Hepatocyte (in vitro differentiated cells): ENCODE measurements around the gene TLR4. TPM values are rescaled to one million over a fixed set of nuclear protein-coding genes. Genes with fewer than 3 reads are reported as not detected.

Experiments
- DNase-seq: peaks from one replicate; pipeline ENCODE4 v3.0.0-alpha.2; 2016; ENCODE audit warnings: low spot score
- H2AFZ ChIP-seq: fragments of 200-600 bp; sonication (generic); 2 replicates; pipeline ENCODE4 v1.6.0; 2016; ENCODE audit warnings: antibody characterized with exemption, mild to moderate bottlenecking
- H3K27ac ChIP-seq: fragments of 200-600 bp; sonication (generic); 2 replicates; pipeline ENCODE4 v1.5.1; 2016; ENCODE audit warnings: mild to moderate bottlenecking
- H3K27me3 ChIP-seq: fragments of 200-600 bp; sonication (generic); 2 replicates; pipeline ENCODE4 v1.6.1; 2016
- H3K36me3 ChIP-seq: fragments of 200-600 bp; sonication (generic); replicated peaks from 2 replicates; pipeline ENCODE4 v1.5.1; 2016; ENCODE audit warnings: low read depth; ENCODE audit not compliant: insufficient read depth
- H3K4me1 ChIP-seq: fragments of 200-600 bp; sonication (generic); 2 replicates; pipeline ENCODE4 v1.5.1; 2016; ENCODE audit warnings: mild to moderate bottlenecking, moderate library complexity; ENCODE audit not compliant: insufficient read depth
- H3K4me2 ChIP-seq: fragments of 200-600 bp; sonication (generic); 2 replicates; pipeline ENCODE4 v1.6.0; 2016
- H3K4me3 ChIP-seq: fragments of 200-600 bp; sonication (generic); 2 replicates; pipeline ENCODE4 v1.5.1; 2016; ENCODE audit warnings: mild to moderate bottlenecking
- H3K79me2 ChIP-seq: fragments of 200-600 bp; sonication (generic); 2 replicates; pipeline ENCODE4 v1.6.0; 2017; ENCODE audit warnings: mild to moderate bottlenecking
- H3K9me2 ChIP-seq: fragments of 200-600 bp; sonication (generic); replicated peaks from 2 replicates; pipeline ENCODE4 v1.6.0; 2017; ENCODE audit warnings: mild to moderate bottlenecking; ENCODE audit not compliant: insufficient read depth
- H3K9me3 ChIP-seq: fragments of 200-600 bp; sonication (generic); 2 replicates; pipeline ENCODE4 v1.5.1; 2016; ENCODE audit warnings: low read depth, mild to moderate bottlenecking
- H4K20me1 ChIP-seq: fragments of 200-600 bp; sonication (generic); 2 replicates; pipeline ENCODE4 v1.6.0; 2016; ENCODE audit warnings: mild to moderate bottlenecking; ENCODE audit not compliant: insufficient read depth, poor library complexity, severe bottlenecking
- CTCF ChIP-seq: fragments of 200-600 bp; sonication (generic); IDR thresholded peaks from 2 replicates; pipeline ENCODE4 v1.5.1; 2016; ENCODE audit warnings: antibody characterized with exemption, mild to moderate bottlenecking; ENCODE audit not compliant: poor library complexity
- EZH2 ChIP-seq: fragments of 200-600 bp; sonication (generic); IDR thresholded peaks from 2 replicates; pipeline ENCODE4 v1.6.1; 2016; ENCODE audit warnings: antibody characterized with exemption, mild to moderate bottlenecking, borderline replicate concordance
- EZH2phosphoT487 ChIP-seq: fragments of 200-600 bp; sonication (generic); IDR thresholded peaks from one replicate; pipeline ENCODE4 v1.6.1; 2018; ENCODE audit warnings: antibody characterized with exemption, mild to moderate bottlenecking, low read depth, moderate library complexity; ENCODE audit not compliant: unreplicated experiment, severe bottlenecking
- WGBS: methylation state at CpG from one replicate; pipeline ENCODE4 v1.1.6; 2016; ENCODE audit warnings: low lambda C conversion rate; ENCODE audit errors: missing lambda C conversion rate; 5-methylcytosine and 5-hydroxymethylcytosine counted together
- polyA plus RNA-seq: library from polyadenylated mRNA; unstranded; fragments of >200 nt; fragmentation: Nextera tagmentation; extraction: Ambion mirVana; gene quantifications from 2 replicates; pipeline ENCODE4 v1.2.1, GENCODE V29; 2016
- total RNA-seq: library from RNA; depleted of rRNA; stranded (reverse); fragments of >200 nt; gene quantifications from 2 replicates; pipeline ENCODE4 v1.2.3, GENCODE V29; 2014

Gene TLR4
- total and polyA plus RNA-seq, 2 experiments from 2014 or later: 0.33 to 1.7 TPM

GRCh38 chr9:117729375-117729774 is 25.2 kb downstream of the TLR4 start:
- H3K4me1 ChIP-seq: peaks cover 4% of the 10 kb centered on the region
- no peaks in the 10 kb centered on the region for H3K9me2 ChIP-seq
- H3K9me3 ChIP-seq: no peaks in the 10 kb centered on the region
- no peaks in the 10 kb centered on the region for H3K36me3 ChIP-seq
- no peak overlapping the region for H3K4me2 ChIP-seq
- TF ChIP-seq CTCF (no peak), EZH2 (no peak), EZH2phosphoT487 (no peak)
- no peak for DNase-seq
- WGBS: 85% methylated on average over 2 of the region's 2 CpGs
- H3K27me3 ChIP-seq: no peaks in the 10 kb centered on the region
- H3K79me2 ChIP-seq: no peaks in the 10 kb centered on the region
- no peak overlapping the region for H3K4me3 ChIP-seq
- H2AFZ ChIP-seq: no peak overlapping the region
- H3K27ac ChIP-seq: no peak overlapping the region
- H4K20me1 ChIP-seq: no peaks in the 10 kb centered on the region

DNA sequence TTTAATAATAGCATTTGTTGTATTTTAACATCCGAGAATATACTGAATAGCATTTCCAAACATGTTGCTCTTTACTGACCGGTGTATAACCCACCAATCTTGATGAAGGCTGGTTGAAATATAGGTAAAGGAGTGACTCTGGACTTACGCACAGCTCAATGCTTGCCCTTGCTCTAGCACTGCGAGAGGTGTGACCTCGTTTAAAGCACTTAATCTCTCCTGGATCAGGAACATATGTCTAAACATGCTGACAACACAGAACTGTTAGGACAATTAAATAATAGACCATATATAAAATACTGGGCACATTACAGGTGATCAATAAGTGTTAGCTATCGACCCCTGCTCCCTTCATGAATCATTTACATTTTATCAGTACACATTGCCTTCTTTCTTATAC is 28.3 kb downstream of the TLR4 start:
- Histone ChIP-seq H3K4me1 (peaks cover 4% of the 10 kb centered on the region), H3K27me3 (no peaks in the 10 kb centered on the region), H3K36me3 (no peaks in the 10 kb centered on the region), H3K79me2 (no peaks in the 10 kb centered on the region), H3K4me3 (no peak overlapping the region), H3K4me2 (no peak overlapping the region), H3K27ac (no peak overlapping the region), H3K9me2 (no peaks in the 10 kb centered on the region), H4K20me1 (no peaks in the 10 kb centered on the region), H3K9me3 (no peaks in the 10 kb centered on the region), H2AFZ (no peak overlapping the region)
- 75% methylated on average over 6 of the region's 6 CpGs for WGBS
- TF ChIP-seq EZH2phosphoT487: no peak
- TF ChIP-seq EZH2: no peak
- no peak for TF ChIP-seq CTCF
- no peak for DNase-seq

- no peaks in the 10 kb centered on the region for H3K79me2 ChIP-seq
- H3K9me3 ChIP-seq: no peaks in the 10 kb centered on the region
- no peaks in the 10 kb centered on the region for H3K36me3 ChIP-seq
- H3K4me1 ChIP-seq: peaks cover 4% of the 10 kb centered on the region
- 82% methylated on average over 1 of the region's 1 CpG for WGBS
- no peak for DNase-seq
- TF ChIP-seq EZH2phosphoT487 (no peak), EZH2 (no peak), CTCF (no peak)
- no peaks in the 10 kb centered on the region for H4K20me1 ChIP-seq
- no peak overlapping the region for H3K27ac ChIP-seq
- no peak overlapping the region for H2AFZ ChIP-seq
- no peak overlapping the region for H3K4me2 ChIP-seq
- no peaks in the 10 kb centered on the region for H3K9me2 ChIP-seq
- H3K27me3 ChIP-seq: no peaks in the 10 kb centered on the region
- no peak overlapping the region for H3K4me3 ChIP-seq
Observed at GRCh38 chr9:117733465-117733864, 29.3 kb downstream of the TLR4 start.

DNA sequence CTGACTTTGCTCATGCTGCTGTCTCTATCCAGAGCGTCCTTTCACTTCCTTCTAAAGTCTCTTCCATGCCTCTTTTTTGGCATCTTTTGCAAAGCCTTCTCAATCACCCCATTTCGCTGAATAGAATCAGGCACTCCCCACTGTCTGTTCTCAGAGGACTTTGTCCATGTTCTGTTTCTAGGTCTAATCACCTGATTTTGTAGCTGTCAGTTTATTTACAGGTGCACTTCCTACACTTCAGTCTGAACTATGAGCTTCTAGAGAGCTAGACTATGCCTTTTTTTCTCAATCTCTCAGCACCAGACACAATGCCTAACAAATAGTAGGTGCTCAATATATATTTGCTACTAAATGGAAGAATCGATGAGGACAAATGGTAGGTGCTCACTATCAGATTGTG is 29.9 kb downstream of the TLR4 start:
- no peaks in the 10 kb centered on the region for H4K20me1 ChIP-seq
- H3K4me2 ChIP-seq: no peak overlapping the region
- WGBS: 94% methylated on average over 3 of the region's 3 CpGs
- H3K9me3 ChIP-seq: no peaks in the 10 kb centered on the region
- no peak for DNase-seq
- no peaks in the 10 kb centered on the region for H3K9me2 ChIP-seq
- no peaks in the 10 kb centered on the region for H3K27me3 ChIP-seq
- no peak overlapping the region for H3K4me3 ChIP-seq
- H2AFZ ChIP-seq: no peak overlapping the region
- H3K79me2 ChIP-seq: no peaks in the 10 kb centered on the region
- no peaks in the 10 kb centered on the region for H3K36me3 ChIP-seq
- no peak overlapping the region for H3K27ac ChIP-seq
- TF ChIP-seq EZH2phosphoT487: no peak
- no peak for TF ChIP-seq CTCF
- no peak for TF ChIP-seq EZH2
- peaks cover 4% of the 10 kb centered on the region for H3K4me1 ChIP-seq
